CD4-positive, alpha-beta T cell treated with Interleukin-1 beta for 1 hour (primary cell): ENCODE measurements around the gene GSTT2.

Experiments used
- DNase-seq, 2 donors: peaks; one replicate each; pipeline ENCODE4 v3.0.0-alpha.2; 2020 to 2022

The GSTT2 gene

GRCh38 chr22:24009227-24010017 is 29.5 kb downstream of the GSTT2 start:
- no peak for DNase-seq

- DNase-seq: no peak
Observed at GRCh38 chr22:24010018-24010391, 30.1 kb downstream of the GSTT2 start.

GRCh38 chr22:24011735-24012068 is 31.8 kb downstream of the GSTT2 start:
- DNase-seq: no peak

GRCh38 chr22:24016156-24016555 is 36.2 kb downstream of the GSTT2 start:
- no peak for DNase-seq

GRCh38 chr22:24021304-24021703 is 41.4 kb downstream of the GSTT2 start:
- no peak for DNase-seq

GRCh38 chr22:24023204-24023789 is 43.4 kb downstream of the GSTT2 start:
- no peak for DNase-seq

- no peak for DNase-seq
Observed at GRCh38 chr22:24024354-24024753, 44.4 kb downstream of the GSTT2 start.

- no peak for DNase-seq
Observed at GRCh38 chr22:24025475-24025874, 45.5 kb downstream of the GSTT2 start.

- no peak for DNase-seq
Observed at GRCh38 chr22:24026056-24026455, 46.1 kb downstream of the GSTT2 start.

GRCh38 chr22:24026733-24027132 is 46.8 kb downstream of the GSTT2 start:
- DNase-seq: no peak

- no peak for DNase-seq
Observed at GRCh38 chr22:24027389-24027975, 47.5 kb downstream of the GSTT2 start.

- no peak for DNase-seq
Observed at GRCh38 chr22:24027991-24028390, 48.1 kb downstream of the GSTT2 start.

- DNase-seq: no peak
Observed at GRCh38 chr22:24028533-24028932, 48.6 kb downstream of the GSTT2 start.

- DNase-seq: no peak
Observed at GRCh38 chr22:24029304-24029703, 49.4 kb downstream of the GSTT2 start.

GRCh38 chr22:24030186-24030702 is 50.3 kb downstream of the GSTT2 start:
- DNase-seq: no peak
